Measurements from ENCODE around the gene USP37. TPM values are rescaled to one million over a fixed set of nuclear protein-coding genes. Genes with fewer than 3 reads are reported as not detected.

Gene USP37
- 23.5 TPM for total RNA-seq (2021; ENCODE audit: unreplicated experiment)
- polyA plus RNA-seq (2012): 3.1 and 5.0 TPM in 2 replicates
- Bru-seq, nascent RNA: percentile 73 among the genes with signal in this experiment
- percentile 69 among the genes with signal in this experiment for BruChase-seq, experiment 1, labeled RNA remaining after a 6-hour chase
- percentile 72 among the genes with signal in this experiment for BruChase-seq, experiment 2, labeled RNA remaining after a 2-hour chase
- long read RNA-seq, full-length matches to known transcripts: 23 of 56 reads
- long read RNA-seq, partial matches to known transcripts: 7 of 56 reads
- long read RNA-seq, other reads (novel, unspliced or antisense): 26 of 56 reads

DNA sequence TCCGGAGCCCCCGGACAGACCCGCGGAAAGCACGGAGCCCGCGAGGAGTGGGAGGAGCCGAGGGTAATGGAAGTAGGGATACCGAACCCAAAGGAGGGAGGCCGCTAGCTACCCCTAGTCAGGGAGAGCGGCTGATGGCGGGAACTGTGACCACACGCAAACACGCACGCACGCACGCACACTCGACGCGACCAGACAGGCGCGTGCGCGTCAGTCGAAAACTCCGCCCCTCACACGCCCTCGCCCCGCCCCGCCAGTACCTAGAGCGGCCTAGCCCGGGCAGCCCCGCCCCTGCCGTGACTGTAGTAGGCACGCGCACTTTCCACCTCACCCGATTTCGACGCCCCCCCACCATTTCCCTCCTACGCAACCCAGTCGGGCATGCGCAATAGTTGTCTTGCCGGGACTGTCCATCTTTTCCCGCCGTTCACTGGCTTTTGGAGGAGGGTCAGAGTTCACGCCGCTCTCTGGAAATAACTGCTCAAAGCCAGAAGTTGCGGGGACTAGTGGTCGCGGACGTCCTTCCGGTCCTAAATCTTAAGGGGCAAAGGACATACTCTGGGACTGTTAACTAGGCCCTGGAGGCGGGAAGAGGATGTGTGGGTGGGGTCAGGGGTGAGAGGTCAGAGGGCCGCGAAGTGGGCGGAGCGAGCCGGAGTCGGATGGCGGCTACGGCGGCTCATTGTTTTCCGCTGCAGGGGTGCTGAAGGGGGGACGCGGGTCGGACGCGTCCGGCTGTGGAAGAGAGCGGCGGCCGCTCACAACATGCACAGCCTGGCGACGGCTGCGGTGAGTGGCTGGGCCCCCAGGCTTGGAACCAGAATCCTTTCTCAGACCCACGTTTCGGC is at the start of gene USP37, which contains the start of gene CNOT9:
USP37 (minus strand) TSS at position 162 of the 848 bp plus-strand sequence. CDS start 9,698 bp downstream, outside the sequence.
CNOT9 (plus strand) TSS at position 650 of the 848 bp plus-strand sequence; CDS start at position 766, 116 bp downstream.
- ChIA-PET POLR2A (no interaction called here), RAD21 (ENCODE audit: low non-redundant PET in 1 of 2, low total read pairs in 2 of 2, uncharacterized antibody in 2 of 2, unreplicated experiment in 2 of 2) (no interaction called here), CTCF (no interaction called here)
- Histone ChIP-seq H3K4me2 (ENCODE audit: low read length) (peak within 1 kb of the TSS; percentile 83), H3K4me1 (ENCODE audit: control insufficient read depth in 1 of 2, insufficient read depth in 2 of 2, low read length in 2 of 2) (peaks cover 15 to 27% of the 10 kb centered on the region in 2 experiments), H3K9ac (ENCODE audit: low read length) (peak within 1 kb of the TSS; percentile 96), H3K9me3 (ENCODE audit: control insufficient read depth in 1 of 2, insufficient read depth in 1 of 2, low read depth in 1 of 2, low read length in 2 of 2) (no peaks in the 10 kb centered on the region), H3K27ac (ENCODE audit: low read depth, low read length) (peak within 1 kb of the TSS; percentile 88), H4K20me1 (ENCODE audit: insufficient read depth) (no peaks in the 10 kb centered on the region), H3K9me2 (ENCODE audit: insufficient read depth) (no peaks in the 10 kb centered on the region), H3K27me3 (ENCODE audit: insufficient read depth, low read length) (no peaks in the 10 kb centered on the region), H3K79me2 (ENCODE audit: insufficient read depth, low read length) (peaks cover 95% of the 10 kb centered on the region), H2AFZ (ENCODE audit: low read depth, low read length, poor library complexity, severe bottlenecking) (no peak within 1 kb of the TSS), H3K4me3 (replicated peaks in 1 of 2; ENCODE audit: low read depth in 1 of 2, low read length in 2 of 2) (peak within 1 kb of the TSS; percentile 59 to 85), H3K36me3 (ENCODE audit: control insufficient read depth in 1 of 2, insufficient read depth in 2 of 2, low read length in 2 of 2) (peaks cover 9 to 17% of the 10 kb centered on the region in 2 experiments; a peak in 3 of 4 replicates)
- BruUV-seq (replicated peaks): no TSS peak
- intact Hi-C loops (cut with micrococcal nuclease): loop anchor here (2.0 kb wide), 1 partner anchor 170 kb away; the partner anchor contains the start of gene CTDSP1
- DNase-seq (ENCODE audit: low read depth, low spot score): peak; percentile 94
- peak; percentile 91 for ATAC-seq
- TF ChIP-seq ZBTB33 (IDR thresholded peaks at IDR 0.05; ENCODE audit: extremely low read depth, insufficient replicate concordance, low read length): no peak
- TF ChIP-seq EGR1 (IDR thresholded peaks at IDR 0.05; ENCODE audit: low read depth): peak; percentile 100
- TF ChIP-seq POLR2AphosphoS5 (IDR thresholded peaks at IDR 0.05; ENCODE audit: low read depth, low read length): peak; percentile 84
- peak; percentile 4 for TF ChIP-seq TCF7L2 (IDR thresholded peaks at IDR 0.05; ENCODE audit: borderline replicate concordance, extremely low read depth, insufficient read depth, insufficient read length)
- TF ChIP-seq YY1 (IDR thresholded peaks at IDR 0.05; ENCODE audit: extremely low read depth, insufficient replicate concordance, low read depth, low read length): no peak
- TF ChIP-seq JUND (IDR thresholded peaks at IDR 0.05): no peak
- TF ChIP-seq RAD21 (IDR thresholded peaks at IDR 0.05; ENCODE audit: low read depth): no peak
- TF ChIP-seq SRF (IDR thresholded peaks at IDR 0.05; ENCODE audit: low read depth): no peak
- no peak; the same call in 1 of the 2 replicates for TF ChIP-seq FOSL1 (IDR thresholded peaks at IDR 0.05; ENCODE audit: low read depth)
- peak; percentile 95 for TF ChIP-seq CBX3 (IDR thresholded peaks at IDR 0.05; ENCODE audit: low read depth)
- TF ChIP-seq POLR2A (IDR thresholded peaks at IDR 0.05; ENCODE audit: borderline replicate concordance, extremely low read depth, insufficient read depth, insufficient read length): peak; percentile 58
- no peak for TF ChIP-seq ATF3 (IDR thresholded peaks at IDR 0.05)
- TF ChIP-seq CTCF (IDR thresholded peaks at IDR 0.05 in 2 of 3, conservative IDR thresholded peaks at IDR 0.05 in 1 of 3; ENCODE audit: borderline replicate concordance in 1 of 3, insufficient read depth in 1 of 3, low read depth in 2 of 3, low read length in 2 of 3): no peak
- no peak for TF ChIP-seq EZH2 (IDR thresholded peaks at IDR 0.05)
- peak; percentile 66 for TF ChIP-seq SP1 (IDR thresholded peaks at IDR 0.05; ENCODE audit: low read depth)
- no peak for TF ChIP-seq ZFX (IDR thresholded peaks at IDR 0.05)
- TF ChIP-seq, protein P1, sequence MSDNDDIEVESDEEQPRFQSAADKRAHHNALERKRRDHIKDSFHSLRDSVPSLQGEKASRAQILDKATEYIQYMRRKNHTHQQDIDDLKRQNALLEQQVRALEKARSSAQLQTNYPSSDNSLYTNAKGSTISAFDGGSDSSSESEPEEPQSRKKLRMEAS (IDR thresholded peaks at IDR 0.05): peak; percentile 99
- no peak for TF ChIP-seq ZNF274 (IDR thresholded peaks at IDR 0.05; ENCODE audit: low read depth, low read length)
- TF ChIP-seq ELF1 (IDR thresholded peaks at IDR 0.05; ENCODE audit: borderline replicate concordance, low read depth): no peak

Measured in HCT116 (cell line).